Left ventricle myocardium inferior (tissue), 1 donor: ENCODE results near the gene ADAMTSL3. TPM values are rescaled to one million over a fixed set of nuclear protein-coding genes. Genes with fewer than 3 reads are reported as not detected.
A peak's percentile ranks its signal among the peaks of the same experiment; 100 is the strongest.

ENCODE experiments used
- DNase-seq: peaks from one replicate; pipeline ENCODE4 v3.0.0-alpha.2; 2020
- H3K27ac ChIP-seq: fragments of 200-600 bp; replicated peaks from 2 replicates; pipeline ENCODE4 v1.8.0; 2021
- H3K27me3 ChIP-seq: fragments of 200-600 bp; 2 replicates; pipeline ENCODE4 v1.8.0; 2021; ENCODE audit warnings: low read depth
- H3K36me3 ChIP-seq: fragments of 200-600 bp; 2 replicates; pipeline ENCODE4 v1.8.0; 2021
- H3K4me1 ChIP-seq: fragments of 200-600 bp; 2 replicates; pipeline ENCODE4 v1.8.0; 2021
- H3K4me3 ChIP-seq: fragments of 200-600 bp; 2 replicates; pipeline ENCODE4 v1.8.0; 2021; ENCODE audit warnings: mild to moderate bottlenecking, moderate library complexity
- H3K9me3 ChIP-seq: fragments of 200-600 bp; replicated peaks from 2 replicates; pipeline ENCODE4 v1.8.0; 2021
- intact Hi-C: fragments of 100-400 bp; cut with micrococcal nuclease; formaldehyde crosslinking; loops from one replicate; pipeline ENCODE4 v1.11.0; 2022
- total RNA-seq: library from RNA; stranded (reverse); fragmentation: NEBNext Ultra II Directional; extraction: Animal tissue kit (Norgen Biotek cat#: 25700); gene quantifications from one replicate; pipeline ENCODE4 v1.2.1, GENCODE V29; 2021
- TF ChIP-seq, protein P1 (sequence below): fragments of 200-600 bp; IDR thresholded peaks from 2 replicates; pipeline ENCODE4 v1.8.0; 2021; ENCODE audit warnings: antibody characterized with exemption, mild to moderate bottlenecking, borderline replicate concordance
- donor health status: DM: no; HTN: yes; CAD: no; lungs with severe emphysema.

The ADAMTSL3 gene
- total RNA-seq, 1 donor from 2014 or later: 11.9 TPM

GRCh38 chr15:83904107-83905040 is 250.5 kb downstream of the ADAMTSL3 start:
- H3K9me3 ChIP-seq: peaks cover 10% of the 10 kb centered on the region
- intact Hi-C loops: no loop called here
- H3K36me3 ChIP-seq: peaks cover 15% of the 10 kb centered on the region
- H3K4me1 ChIP-seq: peaks cover 15% of the 10 kb centered on the region
- DNase-seq: no peak
- TF ChIP-seq, protein P1, sequence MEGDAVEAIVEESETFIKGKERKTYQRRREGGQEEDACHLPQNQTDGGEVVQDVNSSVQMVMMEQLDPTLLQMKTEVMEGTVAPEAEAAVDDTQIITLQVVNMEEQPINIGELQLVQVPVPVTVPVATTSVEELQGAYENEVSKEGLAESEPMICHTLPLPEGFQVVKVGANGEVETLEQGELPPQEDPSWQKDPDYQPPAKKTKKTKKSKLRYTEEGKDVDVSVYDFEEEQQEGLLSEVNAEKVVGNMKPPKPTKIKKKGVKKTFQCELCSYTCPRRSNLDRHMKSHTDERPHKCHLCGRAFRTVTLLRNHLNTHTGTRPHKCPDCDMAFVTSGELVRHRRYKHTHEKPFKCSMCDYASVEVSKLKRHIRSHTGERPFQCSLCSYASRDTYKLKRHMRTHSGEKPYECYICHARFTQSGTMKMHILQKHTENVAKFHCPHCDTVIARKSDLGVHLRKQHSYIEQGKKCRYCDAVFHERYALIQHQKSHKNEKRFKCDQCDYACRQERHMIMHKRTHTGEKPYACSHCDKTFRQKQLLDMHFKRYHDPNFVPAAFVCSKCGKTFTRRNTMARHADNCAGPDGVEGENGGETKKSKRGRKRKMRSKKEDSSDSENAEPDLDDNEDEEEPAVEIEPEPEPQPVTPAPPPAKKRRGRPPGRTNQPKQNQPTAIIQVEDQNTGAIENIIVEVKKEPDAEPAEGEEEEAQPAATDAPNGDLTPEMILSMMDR: no peak
- H3K27me3 ChIP-seq: no peaks in the 10 kb centered on the region
- no peak overlapping the region for H3K4me3 ChIP-seq
- peak overlapping the region; percentile 44 for H3K27ac ChIP-seq

DNA sequence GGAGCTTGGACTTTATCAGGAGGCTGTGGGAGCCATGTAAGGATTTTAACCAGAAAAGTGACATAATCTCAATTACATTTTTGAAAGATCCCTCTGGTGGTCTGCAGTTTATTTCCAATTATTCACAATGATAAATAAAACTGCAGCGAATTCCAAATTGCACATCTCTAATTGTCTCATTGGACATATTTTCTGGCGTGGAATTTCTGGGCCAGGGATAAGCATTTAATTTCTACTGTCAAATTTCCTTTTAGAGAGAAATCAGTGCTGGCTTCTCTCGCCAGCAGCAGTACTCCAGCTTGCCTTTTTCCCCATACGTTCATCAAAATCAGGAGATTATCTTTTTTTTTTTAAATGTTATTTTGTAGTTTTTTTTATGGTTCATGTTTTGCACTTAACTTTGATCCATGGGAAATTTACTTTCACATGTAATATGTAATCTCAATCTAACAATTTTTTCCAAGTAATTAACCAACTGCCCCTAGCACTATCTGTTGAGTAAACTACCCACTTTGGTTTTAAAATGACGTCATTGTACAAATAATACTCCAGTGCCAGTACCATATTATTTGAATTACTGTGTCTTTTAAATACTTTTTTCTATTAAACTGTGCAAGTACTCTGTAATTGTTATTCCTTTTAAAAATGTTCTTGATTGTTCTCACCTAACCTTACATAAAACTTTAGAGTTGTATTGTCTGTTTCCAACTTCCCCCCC is 251.8 kb downstream of the ADAMTSL3 start:
- Histone ChIP-seq H3K36me3 (peaks cover 15% of the 10 kb centered on the region), H3K27me3 (no peaks in the 10 kb centered on the region), H3K27ac (no peak overlapping the region), H3K4me1 (peaks cover 15% of the 10 kb centered on the region), H3K4me3 (no peak overlapping the region), H3K9me3 (peaks cover 10% of the 10 kb centered on the region)
- intact Hi-C loops: no loop called here
- DNase-seq: no peak
- TF ChIP-seq, protein P1: no peak

- H3K27ac ChIP-seq: no peak overlapping the region
- H3K4me3 ChIP-seq: no peak overlapping the region
- H3K9me3 ChIP-seq: peaks cover 10% of the 10 kb centered on the region
- no peaks in the 10 kb centered on the region for H3K4me1 ChIP-seq
- TF ChIP-seq, protein P1: no peak
- DNase-seq: no peak
- H3K36me3 ChIP-seq: peaks cover 36% of the 10 kb centered on the region
- intact Hi-C loops: no loop called here
- no peaks in the 10 kb centered on the region for H3K27me3 ChIP-seq
Observed at GRCh38 chr15:83911345-83911744, 257.4 kb downstream of the ADAMTSL3 start.

DNA sequence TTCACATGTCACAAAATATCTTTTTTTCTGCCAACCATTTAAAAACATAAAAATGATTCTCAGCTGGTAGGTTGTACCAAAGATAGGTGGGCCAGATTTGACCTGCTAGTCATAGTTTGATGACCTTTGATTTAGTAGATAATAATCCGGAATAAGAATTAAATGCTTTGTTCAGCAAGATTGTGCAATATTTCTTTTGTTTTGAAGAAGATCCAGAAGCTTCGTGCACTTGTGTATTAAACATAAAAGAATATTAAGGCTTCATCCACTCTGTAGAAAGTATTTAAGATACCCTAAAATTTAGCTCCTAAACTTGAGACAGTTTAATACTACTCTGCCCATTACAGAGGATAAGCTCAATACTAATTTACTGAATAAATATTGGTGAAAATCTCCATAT is 258.4 kb downstream of the ADAMTSL3 start:
- no peaks in the 10 kb centered on the region for H3K27me3 ChIP-seq
- H3K9me3 ChIP-seq: peaks cover 10% of the 10 kb centered on the region
- no peak for DNase-seq
- TF ChIP-seq, protein P1: no peak
- no peak overlapping the region for H3K4me3 ChIP-seq
- peaks cover 36% of the 10 kb centered on the region for H3K36me3 ChIP-seq
- intact Hi-C loops: no loop called here
- no peaks in the 10 kb centered on the region for H3K4me1 ChIP-seq
- H3K27ac ChIP-seq: no peak overlapping the region

DNA sequence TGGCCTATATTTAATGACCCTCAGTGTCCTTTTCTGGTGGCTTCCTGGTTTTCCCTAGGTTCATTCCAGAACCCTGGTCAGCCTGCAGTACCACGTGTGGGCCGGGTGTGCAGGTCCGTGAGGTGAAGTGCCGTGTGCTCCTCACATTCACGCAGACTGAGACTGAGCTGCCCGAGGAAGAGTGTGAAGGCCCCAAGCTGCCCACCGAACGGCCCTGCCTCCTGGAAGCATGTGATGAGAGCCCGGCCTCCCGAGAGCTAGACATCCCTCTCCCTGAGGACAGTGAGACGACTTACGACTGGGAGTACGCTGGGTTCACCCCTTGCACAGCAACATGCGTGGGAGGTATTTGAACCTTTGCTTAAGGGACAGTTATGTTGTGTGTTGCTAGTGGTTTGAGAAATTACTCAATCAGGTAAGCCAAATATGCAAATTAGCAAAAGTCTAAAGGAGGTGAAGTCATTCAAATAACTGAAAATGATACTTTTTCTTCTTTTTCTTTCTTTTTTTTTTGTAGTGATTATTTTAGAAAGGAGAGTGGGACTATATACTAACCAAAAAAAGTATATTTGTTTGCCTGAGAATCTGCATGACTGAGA is 259.2 kb downstream of the ADAMTSL3 start:
- no peak for DNase-seq
- Histone ChIP-seq H3K27ac (no peak overlapping the region), H3K4me3 (no peak overlapping the region), H3K36me3 (peaks cover 32% of the 10 kb centered on the region), H3K27me3 (no peaks in the 10 kb centered on the region), H3K4me1 (no peaks in the 10 kb centered on the region), H3K9me3 (peaks cover 10% of the 10 kb centered on the region)
- TF ChIP-seq, protein P1: no peak
- intact Hi-C loops: no loop called here
